Measurements from ENCODE around the gene STK32B.
"Not testable (repeated sequence)": the region's sequence is repeated elsewhere in the genome, so short reads cannot be mapped to it uniquely, and the experiment has no call there.

The STK32B gene

DNA sequence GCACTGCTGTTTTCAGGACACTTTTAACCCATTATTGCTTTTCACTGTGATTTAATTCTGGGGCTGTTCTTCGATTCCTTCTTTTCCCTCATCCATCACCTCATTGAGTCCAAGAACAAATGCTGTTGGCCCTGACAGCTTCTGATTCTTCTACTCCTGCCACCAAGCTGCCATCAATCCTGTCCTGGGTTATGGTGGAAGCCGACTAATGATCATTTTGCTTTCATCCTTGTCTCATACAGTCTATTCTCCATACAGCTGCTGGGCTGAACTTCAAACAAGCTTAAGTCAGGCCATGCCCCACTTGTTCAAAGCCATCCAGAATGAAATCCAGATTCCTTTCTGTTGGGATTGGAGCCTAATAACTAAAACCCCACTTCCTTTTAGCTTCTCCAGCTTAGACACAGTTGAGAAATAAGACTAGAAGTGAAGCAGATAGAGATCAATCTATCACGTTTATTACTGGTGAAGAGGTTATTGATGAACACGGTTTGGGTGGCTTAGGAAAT lies 161.9 kb downstream of the STK32B start:
- DNase-seq = no peak

DNA sequence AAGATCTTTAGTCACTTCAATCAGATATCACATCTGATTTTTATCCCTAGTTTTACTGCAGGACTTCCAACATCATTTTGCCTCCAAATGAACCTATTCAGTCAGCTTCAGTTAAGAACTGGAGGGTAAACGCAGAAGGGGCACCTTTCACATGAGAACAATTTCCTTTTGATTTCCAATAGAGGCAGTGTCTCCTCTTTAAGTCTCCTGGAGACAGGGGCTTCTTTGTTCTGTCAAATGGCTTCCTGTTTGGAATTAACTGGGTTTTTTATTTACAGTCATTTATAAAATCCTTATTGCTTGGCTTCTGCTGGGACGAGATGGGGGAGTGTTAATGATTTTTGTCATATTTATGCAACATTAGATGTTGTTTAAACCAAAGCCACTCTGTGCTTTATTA lies 164.0 kb downstream of the STK32B start:
- no peak for DNase-seq

DNA sequence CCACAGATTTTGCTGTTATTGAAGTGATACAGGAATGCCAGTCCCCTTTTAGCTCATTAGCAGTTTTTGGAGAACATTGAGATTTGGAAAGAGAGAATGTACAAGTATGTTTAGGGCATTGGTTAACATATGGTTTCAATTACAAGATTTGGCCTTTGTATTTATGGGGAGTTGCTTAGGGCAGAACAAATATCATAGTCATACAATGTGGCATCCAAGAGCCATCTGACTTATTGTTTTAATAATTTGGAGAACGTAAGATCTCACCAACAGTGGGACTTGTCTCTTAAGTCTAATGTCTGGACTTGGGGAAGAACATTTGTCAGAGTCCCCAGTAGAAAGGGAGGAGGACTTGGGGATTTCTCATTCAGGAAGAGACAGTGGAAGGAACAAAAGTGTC lies 166.1 kb downstream of the STK32B start:
- DNase-seq = no peak

DNA sequence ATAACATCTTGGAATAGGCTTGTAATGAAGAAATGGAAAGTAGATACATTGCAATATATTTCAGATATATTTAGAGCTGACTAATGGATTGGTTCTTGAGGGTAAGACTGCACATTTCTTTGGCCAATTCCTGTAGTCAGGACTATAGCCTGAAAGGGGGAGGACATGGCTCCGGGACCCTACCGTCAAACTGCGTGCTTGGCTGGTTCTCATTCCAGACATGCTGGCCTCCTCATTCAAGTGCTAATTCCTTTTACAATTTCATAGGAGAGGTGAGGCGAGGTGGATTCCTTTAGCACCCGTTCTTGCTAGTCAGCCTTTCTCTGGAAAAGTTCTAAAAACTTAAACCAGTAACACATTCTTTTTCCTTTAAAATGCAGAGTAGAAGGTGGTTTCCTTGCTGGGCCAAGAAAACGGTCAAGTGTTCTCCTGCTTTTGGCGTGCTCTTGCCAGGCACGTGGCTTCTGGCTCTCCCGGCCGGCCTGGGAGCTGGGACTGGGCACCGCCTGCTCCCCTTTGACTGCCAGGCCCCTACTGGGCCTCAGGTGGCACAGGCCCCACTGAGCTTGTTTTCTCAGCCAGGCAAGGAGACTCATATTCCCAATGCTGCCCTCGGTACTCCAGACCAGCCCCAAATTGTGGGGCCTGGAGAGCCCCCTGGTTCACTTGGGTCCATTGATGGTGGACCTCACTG lies 167.2 kb downstream of the STK32B start:
- no peak for DNase-seq

DNA sequence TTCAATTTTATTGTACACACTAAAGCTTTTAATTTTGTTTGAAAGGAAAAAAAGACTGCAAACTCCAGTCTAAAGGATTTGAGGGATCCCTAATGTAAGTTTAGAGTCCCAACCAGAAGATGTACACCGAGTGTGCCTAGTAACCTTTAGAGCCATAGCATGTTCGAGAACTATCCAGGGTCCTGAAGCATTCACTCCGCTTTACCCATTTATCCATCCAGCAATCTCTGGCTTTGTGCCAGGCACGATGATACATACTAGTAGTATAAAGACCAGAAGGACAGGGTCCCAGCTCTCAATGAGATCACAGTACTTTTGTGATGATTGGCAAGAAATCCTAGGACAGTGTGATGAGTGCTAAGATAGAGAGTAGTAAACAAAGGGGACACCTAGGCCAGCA lies 168.7 kb downstream of the STK32B start:
- DNase-seq = peak; percentile 20

DNA sequence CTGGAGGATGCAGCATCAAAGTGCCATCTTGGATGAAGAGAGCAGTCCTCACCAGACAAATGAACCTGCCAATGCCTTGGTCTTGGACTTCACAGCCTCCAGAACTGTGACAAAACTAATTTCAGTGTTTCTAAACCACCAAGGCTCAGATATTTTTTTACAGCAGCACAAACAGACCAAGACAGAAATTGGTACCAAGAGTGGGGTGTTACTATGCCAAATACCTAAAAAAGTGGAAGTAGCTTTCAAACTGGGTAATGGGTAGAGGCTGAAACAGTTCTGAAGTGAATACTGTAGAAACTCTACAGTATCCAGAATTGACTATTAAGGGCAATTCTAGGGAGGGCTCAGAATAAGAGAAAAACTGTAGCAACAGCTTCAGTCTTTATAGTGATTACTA lies 170.8 kb downstream of the STK32B start:
- DNase-seq = no peak

DNA sequence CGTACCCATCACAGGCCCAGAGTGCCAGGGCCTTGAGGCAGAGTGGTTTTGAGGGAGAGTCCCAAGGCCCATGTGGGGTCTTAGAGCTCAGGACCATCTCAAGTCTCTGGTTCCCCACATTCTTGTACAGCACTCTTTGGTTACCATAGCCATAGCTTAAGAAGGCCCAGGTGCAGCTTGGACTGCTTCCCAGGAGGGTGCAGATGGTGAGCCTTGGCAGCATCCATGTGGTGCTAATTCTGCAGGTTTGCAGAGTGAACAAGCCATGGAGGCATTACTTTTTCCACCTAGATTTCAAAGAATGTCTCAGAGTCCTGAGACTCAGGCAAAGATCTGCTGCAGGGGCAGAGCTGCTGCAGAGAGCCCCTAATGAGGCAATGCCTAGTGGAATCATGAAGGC lies 171.7 kb downstream of the STK32B start:
- no peak for DNase-seq

DNA sequence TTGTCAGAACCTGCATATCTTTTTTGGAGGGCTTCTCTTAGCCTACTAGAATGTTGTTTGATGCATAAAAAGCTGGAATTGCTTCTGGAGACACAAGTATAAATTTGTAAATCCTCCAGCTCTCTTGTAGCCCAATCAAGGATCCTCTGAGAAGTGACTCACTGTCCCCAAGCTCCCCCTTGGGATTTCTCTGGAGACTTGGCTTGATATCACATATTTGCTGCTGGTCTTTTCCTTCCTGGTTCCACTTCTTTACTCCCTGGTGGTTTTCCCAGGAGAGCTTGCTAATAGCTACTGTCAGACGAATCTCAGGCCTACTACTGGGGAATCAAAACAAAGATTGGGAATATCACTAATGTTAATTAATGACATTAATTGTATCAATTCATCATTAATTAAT lies 173.1 kb downstream of the STK32B start:
- DNase-seq = no peak

DNA sequence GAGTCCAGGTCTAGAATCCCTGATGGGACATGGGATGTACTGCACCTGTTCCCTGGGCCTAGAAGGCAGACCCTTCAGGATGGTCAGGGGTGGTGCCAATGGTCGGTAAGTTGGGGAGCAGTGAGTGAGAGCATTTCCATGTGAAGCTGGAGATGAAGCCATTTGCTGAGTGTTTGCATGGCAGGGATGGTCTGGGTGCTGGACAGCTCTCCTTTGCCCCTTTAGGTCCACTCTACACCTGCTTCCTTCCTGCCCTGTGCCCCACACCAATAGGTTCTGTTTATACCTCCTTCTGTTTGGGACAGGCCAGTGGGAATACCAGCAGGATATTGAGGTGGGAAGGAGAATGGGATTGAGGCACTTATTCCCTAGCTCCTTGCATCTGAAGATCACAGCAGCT lies 181.3 kb downstream of the STK32B start:
- DNase-seq = no peak

DNA sequence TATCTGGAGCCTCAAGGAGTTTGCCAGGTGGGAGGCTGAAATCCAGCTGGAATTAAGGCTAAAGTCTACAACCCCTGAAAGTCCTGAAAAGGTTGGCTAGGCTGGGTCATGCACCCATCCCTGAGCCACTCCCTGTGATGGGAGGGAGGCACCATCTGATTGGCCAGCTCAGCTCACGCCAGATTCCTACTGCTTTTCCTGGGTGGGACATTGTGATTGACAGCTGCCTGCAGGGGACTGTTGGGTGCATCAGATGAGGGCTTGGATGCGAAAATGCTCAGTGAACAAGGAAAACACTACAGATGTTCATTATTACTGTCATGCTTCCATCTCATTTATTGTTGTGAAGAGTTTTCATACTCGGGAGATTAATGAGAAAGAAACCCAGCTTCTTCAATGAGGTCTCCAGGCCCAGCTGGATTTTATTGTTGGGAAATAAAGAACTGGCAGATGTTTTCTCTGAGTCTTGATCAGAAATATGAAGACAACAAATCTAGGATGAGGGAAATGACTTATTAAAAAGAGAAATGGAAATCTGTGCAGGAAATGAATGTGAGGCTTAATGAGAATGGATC lies 185.9 kb downstream of the STK32B start:
- no peak for DNase-seq

DNA sequence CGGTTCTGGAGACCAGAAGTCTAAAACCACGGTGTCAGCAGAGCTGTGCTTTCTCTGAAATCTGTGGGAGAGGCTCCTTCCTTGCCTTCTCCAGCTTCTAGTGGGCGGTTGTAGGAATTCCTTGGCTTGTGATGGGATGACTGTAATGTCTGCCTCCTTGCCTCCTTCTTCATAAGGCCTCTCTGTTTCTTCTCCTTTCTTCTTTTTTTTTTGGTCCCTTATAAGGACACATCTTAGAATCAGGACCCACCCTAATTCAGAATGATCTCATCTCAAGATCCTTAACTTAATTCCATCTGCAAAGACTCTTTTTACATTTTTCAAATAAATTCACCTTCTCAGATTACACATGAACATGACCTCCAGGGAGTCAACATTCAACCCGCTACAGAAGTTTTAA lies 186.9 kb downstream of the STK32B start:
- DNase-seq = no peak

DNA sequence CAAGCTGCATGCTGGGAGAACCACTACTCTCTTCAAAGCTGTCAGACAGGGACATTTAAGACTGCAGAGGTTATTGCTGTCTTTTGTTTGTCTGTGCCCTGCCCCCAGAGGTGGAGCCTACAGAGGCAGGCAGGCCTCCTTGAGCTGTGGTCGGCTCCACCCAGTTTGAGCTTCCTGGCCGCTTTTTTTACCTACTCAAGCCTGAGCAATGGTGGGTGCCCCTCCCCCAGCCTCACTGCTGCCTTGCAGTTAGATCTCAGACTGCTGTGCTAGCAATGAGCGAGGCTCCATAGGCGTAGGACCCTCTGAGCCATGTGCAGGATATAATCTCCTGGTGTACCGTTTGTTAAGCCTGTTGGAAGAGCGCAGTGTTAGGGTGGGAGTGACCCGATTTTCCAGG lies 195.8 kb downstream of the STK32B start:
- DNase-seq = not testable (repeated sequence)

DNA sequence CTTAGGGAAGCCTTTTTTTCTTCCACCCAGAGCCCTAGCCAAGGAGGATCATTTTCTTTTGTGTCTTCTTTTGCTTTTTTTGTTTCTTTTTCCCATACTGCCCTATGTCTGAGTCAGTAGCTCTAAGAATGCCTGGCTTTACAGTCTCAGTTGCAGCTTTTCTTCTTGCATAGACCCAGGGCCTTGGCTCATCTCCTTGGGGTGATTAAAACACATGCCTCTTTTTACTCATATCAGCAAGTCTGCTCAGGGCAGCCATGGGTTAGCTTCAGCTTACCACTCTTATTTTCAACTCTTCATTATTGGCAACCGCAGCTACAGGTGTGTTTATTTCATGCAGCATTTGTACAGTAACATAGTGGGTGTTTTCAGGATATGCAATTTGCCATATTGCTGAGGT lies 196.5 kb downstream of the STK32B start:
- no peak for DNase-seq

DNA sequence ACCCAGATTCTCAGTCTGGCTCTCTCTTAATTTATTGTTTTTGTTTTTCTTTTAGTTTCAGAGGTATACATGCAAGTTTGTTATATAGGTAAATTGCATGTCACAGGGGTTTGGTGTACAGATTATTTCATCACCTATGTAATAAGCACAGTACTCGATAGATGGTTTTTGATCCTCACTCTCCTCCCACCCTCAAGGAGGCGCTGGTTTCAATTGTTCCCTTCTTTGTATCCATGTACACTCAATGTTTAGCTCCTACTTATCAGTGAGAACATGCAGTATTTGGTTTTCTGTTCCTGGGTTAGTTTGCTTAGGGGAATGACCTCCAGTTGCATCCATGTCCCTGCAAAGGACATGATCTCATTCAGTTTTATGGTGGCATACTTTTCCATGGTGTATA lies 198.4 kb downstream of the STK32B start:
- DNase-seq = no peak

DNA sequence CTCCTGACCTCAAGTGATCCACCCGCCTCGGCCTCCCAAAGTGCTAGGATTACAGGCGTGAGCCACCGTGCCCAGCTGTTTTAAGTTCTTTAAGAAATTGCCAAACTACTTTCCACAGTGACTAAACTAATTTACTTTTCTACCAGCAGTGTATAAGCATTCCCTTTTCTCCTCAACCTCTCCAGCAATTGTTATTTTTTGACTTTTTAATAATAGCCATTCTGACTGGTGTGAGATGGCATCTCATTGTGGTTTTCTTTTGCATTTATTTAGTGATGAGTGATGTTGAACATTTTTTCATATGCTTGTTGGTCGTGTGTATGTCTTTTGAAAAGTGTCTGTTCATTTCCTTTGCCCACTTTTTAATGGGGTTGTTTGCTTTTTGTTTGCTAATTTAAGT lies 199.3 kb downstream of the STK32B start:
- DNase-seq = not testable (repeated sequence)

DNA sequence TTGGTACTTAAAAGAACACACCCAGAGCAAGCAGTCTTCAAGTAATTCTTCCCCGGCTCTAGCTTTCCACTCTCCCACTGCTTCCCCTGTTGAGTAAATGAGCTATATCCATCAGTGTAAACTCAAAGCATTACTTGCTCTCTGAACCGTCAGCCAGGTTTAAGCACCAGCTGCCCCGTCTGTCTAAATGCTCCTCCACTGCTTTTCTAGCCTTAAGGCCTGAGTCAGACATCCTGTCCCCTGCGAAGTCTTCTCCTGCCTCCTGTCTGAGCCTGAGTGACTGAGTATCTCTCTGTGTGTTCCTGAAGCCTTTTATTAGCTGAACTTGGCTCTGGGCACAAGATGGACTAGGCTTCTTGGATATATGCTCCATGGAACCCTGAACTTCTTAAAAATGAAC lies 205.1 kb downstream of the STK32B start:
- DNase-seq = no peak

DNA sequence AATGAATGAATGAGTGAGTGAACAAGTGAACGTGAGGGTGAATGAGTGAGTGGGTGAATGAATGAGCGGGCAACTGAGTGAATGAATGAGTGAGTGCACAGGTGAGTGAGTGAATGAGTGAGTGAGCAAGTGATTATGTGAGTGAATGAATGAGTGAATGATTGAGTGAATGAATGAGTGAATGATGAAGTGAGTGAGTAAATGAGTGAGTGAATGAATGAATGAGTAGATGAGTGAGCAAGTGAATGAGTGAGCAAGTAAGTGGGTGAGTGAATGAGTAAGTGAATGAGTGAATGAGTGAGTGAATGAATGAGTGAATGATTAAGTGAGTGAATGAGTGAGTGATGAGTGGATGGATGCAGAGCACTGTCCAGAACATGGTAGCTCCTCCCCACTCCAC lies 205.8 kb downstream of the STK32B start:
- no peak for DNase-seq

DNA sequence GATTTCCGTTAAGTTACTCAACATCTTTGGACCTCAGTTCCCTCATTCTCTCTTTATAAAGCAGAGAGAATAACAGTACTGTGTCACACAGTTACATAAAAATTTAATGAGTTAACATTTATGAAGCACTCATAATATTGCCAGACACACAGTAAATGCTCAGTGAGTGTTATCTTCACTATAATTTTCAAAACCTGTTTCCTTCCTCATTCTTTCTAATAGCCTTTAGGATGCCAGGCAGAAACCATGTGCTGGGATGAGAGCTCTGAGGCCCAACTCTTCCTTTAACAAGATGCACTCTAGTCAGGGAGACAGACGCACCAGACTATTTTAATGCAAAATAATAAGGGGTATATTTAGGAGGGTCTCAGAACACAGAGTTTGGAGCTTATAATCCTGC lies 208.2 kb downstream of the STK32B start:
- no peak for DNase-seq

DNA sequence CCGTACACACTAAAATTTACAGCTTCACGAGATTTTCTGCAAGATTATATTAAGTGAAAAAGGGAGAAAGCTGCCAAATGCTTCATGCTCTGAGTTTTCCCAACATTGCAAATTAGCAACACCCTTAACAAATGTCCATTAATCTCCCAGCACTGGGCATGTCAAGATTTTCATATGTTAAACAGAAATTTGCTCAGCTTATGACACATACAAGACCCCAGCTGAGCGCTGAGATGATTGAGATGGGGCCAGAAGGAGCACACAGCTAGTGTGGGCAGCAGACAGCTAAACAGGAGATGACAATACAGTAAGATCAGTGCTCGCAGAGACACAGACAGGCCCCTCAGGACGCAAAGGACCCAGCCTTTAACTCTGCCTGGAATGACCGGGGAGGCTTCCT lies 208.8 kb downstream of the STK32B start:
- no peak for DNase-seq

DNA sequence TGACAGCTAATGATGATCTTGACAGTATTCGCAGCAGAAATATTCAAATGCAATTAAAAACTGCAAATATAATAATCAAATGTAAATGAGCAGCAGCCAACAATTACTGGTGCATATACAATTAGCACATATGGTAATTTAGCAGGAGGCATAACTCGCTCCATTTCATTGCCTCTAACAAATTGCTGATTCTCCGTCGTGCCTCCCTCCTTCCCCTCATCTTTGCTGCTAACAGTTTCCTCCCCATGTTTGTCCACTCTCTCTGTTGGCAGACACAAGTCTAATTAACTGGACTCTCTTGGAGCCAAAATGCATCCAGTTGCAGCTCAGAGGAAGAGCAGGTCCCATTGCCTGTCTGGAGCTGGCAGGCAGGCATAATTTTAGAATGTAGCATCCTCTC lies 210.6 kb downstream of the STK32B start:
- DNase-seq = no peak

DNA sequence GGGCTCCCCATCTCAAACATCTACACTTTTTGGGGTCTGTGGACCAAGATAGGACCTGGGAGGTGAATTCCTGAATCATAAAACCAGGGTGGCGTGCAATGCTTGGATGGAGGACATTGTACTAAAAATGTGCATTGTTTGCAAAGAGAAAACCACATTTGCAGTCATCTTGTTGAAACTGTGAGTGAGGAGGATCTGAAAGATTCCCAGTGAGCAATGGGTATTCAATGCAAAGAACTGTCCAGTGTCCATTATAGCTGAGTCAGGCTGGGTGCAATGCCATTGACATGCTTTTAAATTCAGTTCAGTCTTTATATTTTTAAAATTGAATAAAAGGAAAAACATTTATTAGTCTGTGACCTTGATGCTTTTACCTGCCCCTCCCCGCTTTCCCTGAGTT lies 215.7 kb downstream of the STK32B start:
- no peak for DNase-seq

DNA sequence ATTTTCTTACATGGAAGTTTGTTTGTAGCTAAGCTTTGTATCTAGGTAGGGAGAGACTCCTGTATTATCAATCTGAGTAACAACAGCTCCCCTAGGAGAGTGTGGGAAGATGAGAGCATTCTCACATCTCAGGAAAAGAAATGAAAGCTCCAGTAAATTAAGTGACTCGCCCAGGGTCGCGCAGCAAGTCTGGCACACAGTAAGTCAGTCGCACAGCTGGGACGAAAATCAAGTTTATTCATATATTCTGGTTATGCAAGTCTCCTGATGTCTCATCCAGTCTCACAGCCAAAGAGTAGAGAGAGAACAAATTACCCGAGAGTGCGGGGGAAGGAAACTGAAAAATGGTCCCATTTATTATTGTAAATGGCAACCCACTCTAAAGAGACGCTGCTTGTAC lies 216.1 kb downstream of the STK32B start:
- no peak for DNase-seq

DNA sequence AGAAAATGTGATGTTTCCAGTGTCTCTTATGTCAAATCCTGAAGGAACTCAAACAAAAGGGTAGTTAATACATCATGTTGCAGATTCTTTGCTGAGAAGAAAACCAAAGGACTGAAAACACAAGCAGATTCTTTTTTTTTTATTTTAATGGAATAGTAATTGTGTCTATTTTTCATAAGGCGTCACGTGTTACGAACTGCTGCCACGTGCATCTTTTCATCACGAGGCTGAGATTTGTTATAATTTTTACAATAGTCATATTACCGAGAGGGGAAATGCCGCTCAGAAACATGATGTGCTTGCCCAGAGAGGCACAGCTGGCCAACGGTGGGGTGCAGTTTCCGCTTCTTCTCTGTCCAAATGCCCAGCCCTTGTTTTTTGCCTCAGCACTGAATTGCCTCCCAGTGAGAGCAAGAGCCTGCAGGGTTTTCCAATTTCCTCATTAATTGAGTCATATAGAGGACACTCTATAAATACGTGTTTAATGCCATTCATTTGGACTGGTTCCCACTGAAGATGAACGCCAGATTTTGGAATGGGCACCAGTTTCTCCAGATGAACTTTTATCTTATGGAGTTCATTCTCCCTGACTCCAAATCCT lies 225.3 kb downstream of the STK32B start:
- no peak for DNase-seq

DNA sequence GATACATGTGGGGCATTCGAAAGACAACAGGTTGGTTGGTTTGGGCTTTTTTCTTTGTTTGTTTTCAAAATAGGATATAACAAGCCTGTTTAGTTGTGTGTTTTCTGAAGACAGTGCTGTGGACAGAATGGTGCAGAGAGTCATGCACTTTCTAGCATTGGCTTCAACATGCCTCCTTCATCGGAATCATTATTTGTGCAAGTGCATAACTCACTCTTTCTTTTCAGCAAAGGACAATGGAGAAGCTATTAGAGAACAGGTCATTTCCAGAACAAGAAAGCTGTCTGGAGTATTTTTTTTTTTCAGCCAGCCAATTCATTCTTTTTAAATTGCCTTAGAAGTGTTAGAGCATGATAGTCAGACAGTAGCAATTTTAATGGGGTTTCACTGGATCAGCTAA lies 225.8 kb downstream of the STK32B start:
- no peak for DNase-seq

DNA sequence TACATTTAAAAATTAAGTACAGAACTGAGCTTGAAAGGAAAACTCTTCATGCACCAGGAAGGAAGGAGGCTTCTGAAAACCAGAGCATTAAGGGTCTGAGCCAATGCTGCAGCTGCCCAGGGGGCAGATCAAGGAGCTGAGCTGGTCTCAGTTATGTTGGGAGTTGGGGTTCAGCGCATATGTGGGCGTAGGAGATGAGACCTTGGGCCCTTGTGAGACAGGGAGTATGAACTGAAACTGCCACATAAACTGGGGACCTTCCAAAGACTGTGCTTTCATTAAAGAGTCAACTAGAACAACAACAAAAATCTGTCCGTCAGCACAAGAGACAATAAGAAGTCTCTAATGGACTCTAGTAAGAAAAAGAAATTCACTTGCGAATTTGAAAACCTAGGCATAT lies 226.9 kb downstream of the STK32B start:
- no peak for DNase-seq
